ENCODE data around the gene C10orf95.

C10orf95 gene

DNA sequence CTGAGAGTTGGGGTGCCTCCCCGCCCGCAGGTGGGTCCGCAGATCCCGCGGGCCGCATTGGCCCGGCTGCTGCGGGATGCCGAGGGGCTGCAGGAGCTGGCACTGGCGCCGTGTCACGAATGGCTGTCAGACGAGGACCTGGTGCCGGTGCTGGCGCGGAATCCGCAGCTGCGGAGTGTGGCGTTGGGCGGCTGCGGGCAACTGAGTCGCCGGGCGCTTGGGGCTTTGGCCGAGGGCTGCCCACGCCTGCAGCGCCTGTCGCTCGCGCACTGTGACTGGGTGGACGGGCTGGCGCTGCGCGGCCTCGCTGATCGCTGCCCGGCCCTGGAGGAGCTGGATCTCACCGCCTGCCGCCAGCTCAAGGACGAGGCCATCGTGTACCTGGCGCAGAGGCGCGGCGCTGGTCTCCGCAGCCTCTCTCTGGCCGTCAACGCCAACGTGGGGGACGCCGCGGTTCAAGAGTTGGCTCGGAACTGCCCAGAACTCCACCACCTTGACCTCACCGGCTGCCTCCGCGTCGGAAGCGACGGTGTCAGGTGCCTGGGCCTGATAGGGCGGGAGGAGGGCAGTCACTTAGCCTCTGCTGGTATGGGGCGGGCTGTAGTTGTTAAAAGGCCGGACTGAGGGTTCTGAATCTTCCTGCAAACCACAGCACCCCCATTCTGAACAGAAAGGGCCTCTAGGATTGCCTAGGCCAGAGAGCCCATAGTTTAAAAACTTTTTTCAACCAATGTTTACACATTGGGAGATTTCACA is 29.4 kb downstream of the C10orf95 start:
- no peak; the same call in 1 of the 2 replicates for TF ChIP-seq GABPA (IDR thresholded peaks at IDR 0.05; ENCODE audit: low read depth)
- peak; percentile 38 for TF ChIP-seq POLR2AphosphoS5 (IDR thresholded peaks at IDR 0.05; ENCODE audit: low read depth)
- peaks cover 8% of the 10 kb centered on the region for H3K27me3 ChIP-seq (ENCODE audit: insufficient read depth, poor library complexity, severe bottlenecking)
- peak overlapping the region; percentile 99 for H3K4me3 ChIP-seq (replicated peaks; ENCODE audit: insufficient read depth, low read length)
- H3K27ac ChIP-seq (replicated peaks): peak overlapping the region; percentile 82
- DNase-seq (ENCODE audit: low read depth in 1 of 2, low spot score in 1 of 2): peak; percentile 35 to 36

DNA sequence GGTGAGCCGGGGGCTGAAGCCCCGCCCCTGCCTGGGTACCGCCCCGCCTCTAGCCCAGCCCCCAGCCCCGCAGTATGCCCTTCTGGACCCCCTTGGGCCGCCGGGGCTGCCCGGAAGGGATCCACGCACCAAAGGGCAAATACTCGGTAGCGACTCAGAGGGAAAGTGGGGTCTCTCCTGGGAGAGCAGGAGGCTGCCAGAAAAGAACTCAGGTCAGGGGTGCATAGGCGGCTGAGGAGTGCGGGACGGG is 29.9 kb downstream of the C10orf95 start:
- peak in 1 of 2 experiments; percentile 18 for DNase-seq (ENCODE audit: low read depth in 1 of 2, low spot score in 1 of 2)
- Histone ChIP-seq H3K27me3 (ENCODE audit: insufficient read depth, poor library complexity, severe bottlenecking) (peaks cover 8% of the 10 kb centered on the region), H3K4me3 (replicated peaks; ENCODE audit: insufficient read depth, low read length) (peak overlapping the region; percentile 99), H3K27ac (replicated peaks) (peak overlapping the region; percentile 82)
- no peak for TF ChIP-seq SPI1 (IDR thresholded peaks at IDR 0.05; ENCODE audit: borderline replicate concordance, low read depth)
- TF ChIP-seq CTCF (IDR thresholded peaks at IDR 0.05; ENCODE audit: insufficient read depth, low read length): no peak
- no peak for TF ChIP-seq REST (IDR thresholded peaks at IDR 0.05; ENCODE audit: insufficient replicate concordance, low read depth)
- TF ChIP-seq GABPA (IDR thresholded peaks at IDR 0.05; ENCODE audit: low read depth): no peak
- no peak for TF ChIP-seq POLR2AphosphoS5 (IDR thresholded peaks at IDR 0.05; ENCODE audit: low read depth)

DNA sequence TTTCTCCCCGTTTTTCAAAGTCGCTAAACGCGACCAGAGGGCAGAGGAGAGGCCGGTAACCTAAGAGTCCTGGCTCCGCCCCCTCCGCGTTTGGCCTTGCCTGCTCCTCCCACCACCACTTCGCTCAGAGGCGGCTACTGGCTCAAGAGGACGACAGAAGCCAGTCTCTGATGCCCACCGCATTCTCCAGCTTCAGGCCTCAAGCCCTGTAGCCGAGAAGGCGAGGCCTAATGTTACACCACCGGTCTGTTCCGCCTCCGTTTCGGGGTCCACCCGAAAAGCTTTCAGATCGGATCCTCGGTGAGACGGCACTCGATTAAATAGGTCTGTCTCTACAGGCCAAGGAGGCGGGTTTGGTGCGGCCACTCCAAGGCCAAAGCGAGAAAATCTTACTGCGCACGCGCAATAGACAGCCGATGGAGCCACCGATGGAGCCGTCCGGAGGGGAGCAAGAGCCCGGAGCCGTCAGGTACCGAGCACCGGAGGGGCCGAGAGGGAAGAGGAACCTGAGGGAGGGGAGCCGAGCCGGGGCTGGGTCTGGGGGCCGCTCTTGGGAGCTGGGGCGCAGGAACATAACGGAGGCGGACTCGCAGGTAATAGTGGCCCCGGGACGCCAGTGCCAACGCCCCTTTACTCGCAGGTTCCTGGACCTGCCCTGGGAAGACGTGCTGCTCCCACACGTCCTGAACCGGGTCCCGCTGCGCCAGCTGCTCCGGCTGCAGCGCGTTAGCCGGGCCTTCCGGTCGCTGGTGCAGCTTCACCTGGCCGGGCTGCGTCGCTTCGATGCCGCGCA is 30.4 kb downstream of the C10orf95 start, which contains the start of gene FBXL15:
FBXL15 (plus strand) TSS at position 123 of the 793 bp plus-strand sequence; CDS start at position 417, 294 bp downstream.
- peak; percentile 95 to 99 for DNase-seq (ENCODE audit: low read depth in 1 of 2, low spot score in 1 of 2)
- peak within 1 kb of the TSS; percentile 82 for H3K27ac ChIP-seq (replicated peaks)
- H3K27me3 ChIP-seq (ENCODE audit: insufficient read depth, poor library complexity, severe bottlenecking): peaks cover 8% of the 10 kb centered on the region
- H3K4me3 ChIP-seq (replicated peaks; ENCODE audit: insufficient read depth, low read length): peak within 1 kb of the TSS; percentile 99
- TF ChIP-seq POLR2AphosphoS5 (IDR thresholded peaks at IDR 0.05; ENCODE audit: low read depth) (no peak), REST (IDR thresholded peaks at IDR 0.05; ENCODE audit: insufficient replicate concordance, low read depth) (peak; percentile 51), GABPA (IDR thresholded peaks at IDR 0.05; ENCODE audit: low read depth) (peak; percentile 89), CTCF (IDR thresholded peaks at IDR 0.05; ENCODE audit: insufficient read depth, low read length) (no peak), SPI1 (IDR thresholded peaks at IDR 0.05; ENCODE audit: borderline replicate concordance, low read depth) (peak; percentile 28; the same call in 1 of the 2 replicates)

- Histone ChIP-seq H3K4me3 (replicated peaks; ENCODE audit: insufficient read depth, low read length) (peak overlapping the region; percentile 99), H3K27ac (replicated peaks) (peak overlapping the region; percentile 82), H3K27me3 (ENCODE audit: insufficient read depth, poor library complexity, severe bottlenecking) (peaks cover 8% of the 10 kb centered on the region)
- DNase-seq (ENCODE audit: low read depth in 1 of 2, low spot score in 1 of 2): no peak
- no peak for TF ChIP-seq SPI1 (IDR thresholded peaks at IDR 0.05; ENCODE audit: borderline replicate concordance, low read depth)
- peak; percentile 81 for TF ChIP-seq REST (IDR thresholded peaks at IDR 0.05; ENCODE audit: insufficient replicate concordance, low read depth)
Measured at GRCh38 chr10:102420181-102420713, 31.1 kb downstream of the C10orf95 start.
